A673 (cell line): ENCODE data around the gene MRPS18A.

Experiments
- CTCF ChIP-seq: fragments of 300-800, 200-600 bp; sonication (generic); conservative IDR thresholded peaks from 2 replicates; pipeline ENCODE4 v1.5.1; 2017; ENCODE audit warnings: low read depth, mild to moderate bottlenecking, antibody characterized with exemption, low read length, moderate library complexity, mixed read lengths
- EZH2 ChIP-seq: fragments of 200-600 bp; sonication (generic); IDR thresholded peaks from 2 replicates; pipeline ENCODE4 v1.6.1; 2017; ENCODE audit warnings: borderline replicate concordance, low read depth, mild to moderate bottlenecking, mixed read lengths, antibody characterized with exemption, low read length; ENCODE audit not compliant: poor library complexity, severe bottlenecking

- no peak for TF ChIP-seq CTCF
- TF ChIP-seq EZH2, result no peak
These were observed 13.3 kb downstream of the MRPS18A start for GRCh38 chr6:43674291-43674690.
